Liver (tissue), 9 donors: ENCODE results near the gene CSPG4. TPM values are rescaled to one million over a fixed set of nuclear protein-coding genes. Genes with fewer than 3 reads are reported as not detected.

Experiments used
- DNase-seq: peaks from one replicate; pipeline ENCODE4 v3.0.0-alpha.2; 2017; ENCODE audit warnings: low spot score
- H3K27ac ChIP-seq, 2 donors: one replicate each; pipeline ENCODE4 v1.7.0; 2013; ENCODE audit warnings: inconsistent platforms in 2 of 2, low read length in 2 of 2, control low read depth in 1 of 2, low read depth in 1 of 2, mild to moderate bottlenecking in 1 of 2
- H3K27me3 ChIP-seq, 4 donors: one replicate each; pipeline versions ENCODE4 v1.6.1 to v1.7.0; 2013; ENCODE audit warnings: low read length in 3 of 4, inconsistent platforms in 1 of 4, mild to moderate bottlenecking in 1 of 4, moderate library complexity in 1 of 4; ENCODE audit not compliant: control insufficient read depth in 4 of 4, insufficient read depth in 4 of 4
- H3K36me3 ChIP-seq, 4 donors: one replicate each; pipeline versions ENCODE4 v1.6.1 to v1.7.0; 2013; ENCODE audit warnings: low read length in 3 of 4, mild to moderate bottlenecking in 3 of 4, low read depth in 1 of 4, moderate library complexity in 1 of 4; ENCODE audit not compliant: control insufficient read depth in 4 of 4, insufficient read depth in 3 of 4
- H3K4me1 ChIP-seq, 4 donors: one replicate each; pipeline versions ENCODE4 v1.6.1 to v1.7.0; 2013; ENCODE audit warnings: low read length in 3 of 4, mild to moderate bottlenecking in 3 of 4, moderate library complexity in 1 of 4; ENCODE audit not compliant: control insufficient read depth in 4 of 4, insufficient read depth in 4 of 4
- H3K4me3 ChIP-seq, 3 donors: one replicate each; pipeline versions ENCODE4 v1.6.1 to v1.7.0; 2013; ENCODE audit warnings: low read length in 3 of 3, control low read depth in 1 of 3, low read depth in 1 of 3, mild to moderate bottlenecking in 1 of 3
- H3K9ac ChIP-seq, 2 donors: one replicate each; pipeline ENCODE4 v1.7.0; 2013; ENCODE audit warnings: low read length in 2 of 2, mild to moderate bottlenecking in 2 of 2, moderate library complexity in 2 of 2, control low read depth in 1 of 2, low read depth in 1 of 2
- H3K9me3 ChIP-seq, 4 donors: one replicate each; pipeline versions ENCODE4 v1.6.1 to v1.7.0; 2013; ENCODE audit warnings: low read length in 3 of 4; ENCODE audit not compliant: control insufficient read depth in 4 of 4
- ATF3 ChIP-seq: IDR thresholded peaks from 2 replicates; pipeline ENCODE4 v1.6.1; 2016; ENCODE audit warnings: antibody characterized with exemption
- CTCF ChIP-seq: fragments of 150-350 bp; IDR thresholded peaks from 2 replicates; pipeline ENCODE4 v1.5.1; 2017; ENCODE audit warnings: improper control_type of control experiment, low read depth, low read length; ENCODE audit not compliant: missing input control
- EGR1 ChIP-seq, 2 donors: IDR thresholded peaks; 2 replicates each; pipeline ENCODE4 v1.6.1; 2016 to 2018; ENCODE audit warnings: antibody characterized with exemption in 2 of 2, low read depth in 2 of 2
- FOXA1 ChIP-seq: IDR thresholded peaks from 2 replicates; pipeline ENCODE4 v1.6.1; 2016; ENCODE audit warnings: antibody characterized with exemption
- FOXA2 ChIP-seq: IDR thresholded peaks from 2 replicates; pipeline ENCODE4 v1.6.1; 2016; ENCODE audit warnings: antibody characterized with exemption
- GABPA ChIP-seq, 2 donors: IDR thresholded peaks in 1 of 2; conservative IDR thresholded peaks in 1 of 2; 2 replicates each; pipeline ENCODE4 v1.6.1; 2016; ENCODE audit warnings: antibody characterized with exemption in 2 of 2, mild to moderate bottlenecking in 1 of 2, moderate library complexity in 1 of 2
- HNF4A ChIP-seq, 2 donors: conservative IDR thresholded peaks; 2 replicates each; pipeline ENCODE4 v1.6.1; 2016; ENCODE audit warnings: antibody characterized with exemption in 2 of 2, mild to moderate bottlenecking in 2 of 2
- HNF4G ChIP-seq: IDR thresholded peaks from 2 replicates; pipeline ENCODE4 v1.6.1; 2016; ENCODE audit warnings: antibody characterized with exemption
- JUND ChIP-seq, 2 donors: IDR thresholded peaks; 2 replicates each; pipeline ENCODE4 v1.6.1; 2016; ENCODE audit warnings: antibody characterized with exemption in 2 of 2
- MAX ChIP-seq: IDR thresholded peaks from 2 replicates; pipeline ENCODE4 v1.6.1; 2016; ENCODE audit warnings: antibody characterized with exemption
- NR2F2 ChIP-seq: IDR thresholded peaks from 2 replicates; pipeline ENCODE4 v1.6.1; 2016; ENCODE audit warnings: antibody characterized with exemption
- RAD21 ChIP-seq, 2 donors: IDR thresholded peaks; 2 replicates each; pipeline ENCODE4 v1.6.1; 2016; ENCODE audit warnings: antibody characterized with exemption in 2 of 2, mild to moderate bottlenecking in 2 of 2
- REST ChIP-seq: IDR thresholded peaks from 2 replicates; pipeline ENCODE4 v1.6.1; 2016; ENCODE audit warnings: antibody characterized with exemption, mild to moderate bottlenecking
- RXRA ChIP-seq, 2 donors: IDR thresholded peaks; 2 replicates each; pipeline ENCODE4 v1.6.1; 2017 to 2018; ENCODE audit warnings: antibody characterized with exemption in 2 of 2, mild to moderate bottlenecking in 1 of 2
- SP1 ChIP-seq: IDR thresholded peaks from 2 replicates; pipeline ENCODE4 v1.6.1; 2018; ENCODE audit warnings: antibody characterized with exemption, mild to moderate bottlenecking
- TAF1 ChIP-seq: conservative IDR thresholded peaks from 2 replicates; pipeline ENCODE4 v1.6.1; 2016; ENCODE audit warnings: antibody characterized with exemption, mild to moderate bottlenecking
- YY1 ChIP-seq: IDR thresholded peaks from 2 replicates; pipeline ENCODE4 v1.6.1; 2016; ENCODE audit warnings: antibody characterized with exemption, mild to moderate bottlenecking
- ZBTB33 ChIP-seq: IDR thresholded peaks from 2 replicates; pipeline ENCODE4 v1.6.1; 2016; ENCODE audit warnings: antibody characterized with exemption
- WGBS: extraction: QIAGEN DNeasy Blood & Tissue Kit; methylation state at CpG from one replicate; pipeline ENCODE4 v1.1.7; 2013; 5-methylcytosine and 5-hydroxymethylcytosine counted together
- polyA plus RNA-seq, 2 donors: library from polyadenylated mRNA; stranded (reverse) in 1 of 2; unstranded in 1 of 2; fragments of 200-250 nt in 1 of 2; fragments of >200 nt in 1 of 2; fragmentation: Nextera tagmentation in 1 of 2; extraction: Ambion mirVana in 1 of 2; gene quantifications; one replicate each; pipeline versions ENCODE4 v1.2.1 to v1.2.3, GENCODE V29; 2013 to 2015
- total RNA-seq, 2 donors: library from RNA; depleted of rRNA; stranded (reverse); fragments of >200 nt; gene quantifications; one replicate each; pipeline ENCODE4 v1.2.3, GENCODE V29; 2014
- donor health status: healthy.
- donor health status: healthy.
- donor health status: healthy.
- donor health status: healthy.
- donor health status: healthy.

Gene CSPG4
- total and polyA plus RNA-seq, 4 donors: 0.07 to 1.5 (median 0.76) TPM

GRCh38 chr15:75646944-75647364 is 65.7 kb downstream of the CSPG4 start:
- Histone ChIP-seq H3K27me3 (no peaks in the 10 kb centered on the region), H3K9ac (peak overlapping the region; percentile 55 to 70), H3K27ac (peak overlapping the region; percentile 96 to 99), H3K9me3 (no peaks in the 10 kb centered on the region), H3K4me1 (peaks cover 20 to 48% (median 40%) of the 10 kb centered on the region in 4 donors), H3K4me3 (peak overlapping the region; percentile 81 to 91 (median 91)), H3K36me3 (peaks cover 0 to 3% (median 1%) of the 10 kb centered on the region in 4 donors)
- 1% methylated on average over 26 of the region's 26 CpGs for WGBS
- TF ChIP-seq SP1: peak; percentile 5
- TF ChIP-seq RAD21 (IDR thresholded peaks at IDR 0.05): no peak
- peak; percentile 13 for TF ChIP-seq NR2F2
- TF ChIP-seq REST: peak; percentile 9
- no peak for TF ChIP-seq HNF4A (conservative IDR thresholded peaks at IDR 0.05)
- TF ChIP-seq EGR1 (IDR thresholded peaks at IDR 0.05; ENCODE audit: low read depth in 2 of 2): no peak
- no peak for TF ChIP-seq YY1
- TF ChIP-seq FOXA1: no peak
- TF ChIP-seq FOXA2: no peak
- no peak for TF ChIP-seq MAX
- no peak for DNase-seq

GRCh38 chr15:75646112-75646943 is 66.3 kb downstream of the CSPG4 start:
- Histone ChIP-seq H3K4me1 (peaks cover 15 to 43% (median 36%) of the 10 kb centered on the region in 4 donors), H3K9ac (peak overlapping the region; percentile 55 to 70), H3K4me3 (peak overlapping the region; percentile 81 to 91 (median 91)), H3K27ac (peak overlapping the region; percentile 96 to 99), H3K27me3 (no peaks in the 10 kb centered on the region), H3K9me3 (no peaks in the 10 kb centered on the region), H3K36me3 (peaks cover 0 to 3% (median 1%) of the 10 kb centered on the region in 4 donors)
- no peak for DNase-seq
- WGBS: 42% methylated on average over 5 of the region's 5 CpGs
- TF ChIP-seq GABPA (IDR thresholded peaks at IDR 0.05 in 1 of 2, conservative IDR thresholded peaks at IDR 0.05 in 1 of 2) (no peak), FOXA1 (no peak), TAF1 (no peak), JUND (IDR thresholded peaks at IDR 0.05) (no peak), RXRA (IDR thresholded peaks at IDR 0.05) (no peak), MAX (no peak), NR2F2 (no peak), REST (no peak), ZBTB33 (no peak), CTCF (no peak), RAD21 (IDR thresholded peaks at IDR 0.05) (no peak), YY1 (no peak), SP1 (no peak), ATF3 (no peak), FOXA2 (no peak), HNF4G (no peak)
